Peyer's patch (tissue), 4 donors: ENCODE measurements around the gene TRIM8. TPM values are rescaled to one million over a fixed set of nuclear protein-coding genes. Genes with fewer than 3 reads are reported as not detected.
A peak's percentile ranks its signal among the peaks of the same experiment; 100 is the strongest.

Source experiments
- DNase-seq, 3 donors: peaks; one replicate each; pipeline ENCODE4 v3.0.0-alpha.2; 2017 to 2019
- H3K27ac ChIP-seq, 4 donors: fragments of 200-600 bp; sonication (generic); one replicate each; pipeline ENCODE4 v1.5.1; 2016 to 2019
- H3K27me3 ChIP-seq, 2 donors: fragments of 200-600 bp; sonication (generic); one replicate each; pipeline ENCODE4 v1.5.1; 2019
- H3K36me3 ChIP-seq, 3 donors: fragments of 200-600 bp; sonication (generic); one replicate each; pipeline ENCODE4 v1.5.1; 2016 to 2019
- H3K4me1 ChIP-seq, 4 donors: fragments of 200-600 bp; sonication (generic); one replicate each; pipeline ENCODE4 v1.5.1; 2016 to 2019
- H3K4me3 ChIP-seq, 4 donors: fragments of 200-600 bp; sonication (generic); 1 replicate in 3 of 4; 2 replicates in 1 of 4; pipeline ENCODE4 v1.5.1; 2016 to 2019; ENCODE audit warnings: mild to moderate bottlenecking in 1 of 4
- H3K9me3 ChIP-seq, 4 donors: fragments of 200-600 bp; sonication (generic); one replicate each; pipeline ENCODE4 v1.5.1; 2016 to 2019; ENCODE audit warnings: mild to moderate bottlenecking in 1 of 4
- POLR2A ChIP-seq, 2 donors: fragments of 450-650 bp; IDR thresholded peaks; one replicate each; pipeline ENCODE4 v1.5.1; 2017; ENCODE audit warnings: antibody characterized with exemption in 2 of 2, mild to moderate bottlenecking in 2 of 2, moderate library complexity in 2 of 2
- total RNA-seq, 4 donors: library from RNA; depleted of rRNA; stranded (reverse); fragments of >200 nt; gene quantifications; one replicate each; pipeline ENCODE4 v1.1.0, GENCODE V29; 2016
- TF ChIP-seq, protein P1 (sequence below), 6 experiments: fragments of 450-650 bp in 4 of 6; fragments of 200-600 bp in 2 of 6; sonication (generic) in 1 of 6; IDR thresholded peaks; one replicate each; pipeline ENCODE4 v1.5.1; 2017 to 2019; ENCODE audit warnings: antibody characterized with exemption in 6 of 6, mild to moderate bottlenecking in 3 of 6, moderate library complexity in 1 of 6

TRIM8 gene
- total RNA-seq, 4 donors from 2014 or later = 88.3 to 154 (median 119) TPM

DNA sequence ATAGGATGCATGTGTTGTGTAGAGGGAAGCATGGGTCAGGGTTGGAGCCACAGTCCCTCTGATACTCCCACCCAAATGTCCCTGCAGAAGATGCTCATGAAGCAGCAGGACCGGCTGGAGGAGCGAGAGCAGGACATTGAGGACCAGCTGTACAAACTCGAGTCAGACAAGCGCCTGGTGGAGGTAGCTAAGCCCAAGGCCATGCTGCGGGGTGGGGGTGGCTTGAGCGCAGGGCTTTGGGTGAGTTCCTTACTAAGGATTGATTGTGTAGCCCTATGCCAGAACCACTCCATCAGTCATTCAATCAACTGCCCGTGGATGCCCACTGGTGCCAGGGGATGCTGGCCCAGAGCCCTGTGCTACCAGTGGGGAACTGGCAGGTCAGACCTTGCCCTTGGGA is 10.3 kb downstream of the TRIM8 start:
- Histone ChIP-seq H3K9me3 (no peaks in the 10 kb centered on the region), H3K36me3 (peaks cover 0 to 65% (median 0%) of the 10 kb centered on the region in 3 donors), H3K27ac (no peak overlapping the region), H3K27me3 (no peaks in the 10 kb centered on the region), H3K4me1 (peaks cover 9 to 76% (median 37%) of the 10 kb centered on the region in 4 donors), H3K4me3 (no peak overlapping the region)
- DNase-seq = no peak
- TF ChIP-seq, protein P1, sequence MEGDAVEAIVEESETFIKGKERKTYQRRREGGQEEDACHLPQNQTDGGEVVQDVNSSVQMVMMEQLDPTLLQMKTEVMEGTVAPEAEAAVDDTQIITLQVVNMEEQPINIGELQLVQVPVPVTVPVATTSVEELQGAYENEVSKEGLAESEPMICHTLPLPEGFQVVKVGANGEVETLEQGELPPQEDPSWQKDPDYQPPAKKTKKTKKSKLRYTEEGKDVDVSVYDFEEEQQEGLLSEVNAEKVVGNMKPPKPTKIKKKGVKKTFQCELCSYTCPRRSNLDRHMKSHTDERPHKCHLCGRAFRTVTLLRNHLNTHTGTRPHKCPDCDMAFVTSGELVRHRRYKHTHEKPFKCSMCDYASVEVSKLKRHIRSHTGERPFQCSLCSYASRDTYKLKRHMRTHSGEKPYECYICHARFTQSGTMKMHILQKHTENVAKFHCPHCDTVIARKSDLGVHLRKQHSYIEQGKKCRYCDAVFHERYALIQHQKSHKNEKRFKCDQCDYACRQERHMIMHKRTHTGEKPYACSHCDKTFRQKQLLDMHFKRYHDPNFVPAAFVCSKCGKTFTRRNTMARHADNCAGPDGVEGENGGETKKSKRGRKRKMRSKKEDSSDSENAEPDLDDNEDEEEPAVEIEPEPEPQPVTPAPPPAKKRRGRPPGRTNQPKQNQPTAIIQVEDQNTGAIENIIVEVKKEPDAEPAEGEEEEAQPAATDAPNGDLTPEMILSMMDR (IDR thresholded peaks at IDR 0.05) = no peak
- TF ChIP-seq POLR2A (IDR thresholded peaks at IDR 0.05) = no peak

DNA sequence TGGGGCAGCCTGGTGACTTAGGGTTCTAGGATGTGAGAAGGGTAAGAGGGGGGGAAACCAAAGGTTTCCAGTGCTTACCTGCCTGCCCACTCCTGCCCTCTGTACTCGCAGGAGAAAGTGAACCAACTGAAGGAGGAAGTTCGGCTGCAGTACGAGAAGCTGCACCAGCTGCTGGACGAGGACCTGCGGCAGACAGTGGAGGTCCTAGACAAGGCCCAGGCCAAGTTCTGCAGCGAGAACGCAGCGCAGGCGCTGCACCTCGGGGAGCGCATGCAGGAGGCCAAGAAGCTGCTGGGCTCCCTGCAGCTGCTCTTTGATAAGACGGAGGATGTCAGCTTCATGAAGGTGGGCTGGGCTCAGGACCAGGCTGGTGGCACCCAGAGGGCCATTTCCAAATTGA is 10.7 kb downstream of the TRIM8 start:
- TF ChIP-seq POLR2A (IDR thresholded peaks at IDR 0.05) = no peak
- TF ChIP-seq, protein P1 (IDR thresholded peaks at IDR 0.05) = no peak

DNA sequence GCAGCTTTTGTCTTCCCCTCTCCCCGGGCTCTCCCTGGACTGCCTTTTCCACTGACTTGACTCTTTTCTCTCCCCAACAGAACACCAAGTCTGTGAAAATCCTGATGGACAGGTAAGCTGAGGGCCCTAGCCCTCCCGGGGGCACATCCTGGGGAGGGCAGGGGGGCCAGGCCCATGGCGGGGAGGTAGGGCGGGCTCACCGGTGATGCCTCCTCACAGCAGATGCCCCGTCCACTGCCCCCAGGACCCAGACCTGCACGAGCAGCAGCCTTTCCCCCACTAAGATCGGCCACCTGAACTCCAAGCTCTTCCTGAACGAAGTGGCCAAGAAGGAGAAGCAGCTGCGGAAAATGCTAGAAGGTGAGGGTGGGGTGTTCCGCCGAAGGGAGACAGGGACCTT is 11.7 kb downstream of the TRIM8 start:
- Histone ChIP-seq H3K4me3 (no peak overlapping the region), H3K27me3 (no peaks in the 10 kb centered on the region), H3K4me1 (peaks cover 10 to 73% (median 33%) of the 10 kb centered on the region in 4 donors), H3K27ac (peak overlapping the region in 1 of 4 donors; percentile 25), H3K36me3 (peaks cover 0 to 63% (median 0%) of the 10 kb centered on the region in 3 donors), H3K9me3 (no peaks in the 10 kb centered on the region)
- no peak for TF ChIP-seq POLR2A (IDR thresholded peaks at IDR 0.05)
- TF ChIP-seq, protein P1 (IDR thresholded peaks at IDR 0.05) = no peak
- no peak for DNase-seq

More for the DNA sequence above, 10.7 kb downstream of the TRIM8 start:
- H3K9me3 ChIP-seq = no peaks in the 10 kb centered on the region
- no peak overlapping the region for H3K27ac ChIP-seq
- no peak for DNase-seq
- peaks cover 9 to 73% (median 35%) of the 10 kb centered on the region in 4 donors for H3K4me1 ChIP-seq
- no peaks in the 10 kb centered on the region for H3K27me3 ChIP-seq
- H3K36me3 ChIP-seq = peaks cover 0 to 65% (median 0%) of the 10 kb centered on the region in 3 donors
- H3K4me3 ChIP-seq = no peak overlapping the region

DNA sequence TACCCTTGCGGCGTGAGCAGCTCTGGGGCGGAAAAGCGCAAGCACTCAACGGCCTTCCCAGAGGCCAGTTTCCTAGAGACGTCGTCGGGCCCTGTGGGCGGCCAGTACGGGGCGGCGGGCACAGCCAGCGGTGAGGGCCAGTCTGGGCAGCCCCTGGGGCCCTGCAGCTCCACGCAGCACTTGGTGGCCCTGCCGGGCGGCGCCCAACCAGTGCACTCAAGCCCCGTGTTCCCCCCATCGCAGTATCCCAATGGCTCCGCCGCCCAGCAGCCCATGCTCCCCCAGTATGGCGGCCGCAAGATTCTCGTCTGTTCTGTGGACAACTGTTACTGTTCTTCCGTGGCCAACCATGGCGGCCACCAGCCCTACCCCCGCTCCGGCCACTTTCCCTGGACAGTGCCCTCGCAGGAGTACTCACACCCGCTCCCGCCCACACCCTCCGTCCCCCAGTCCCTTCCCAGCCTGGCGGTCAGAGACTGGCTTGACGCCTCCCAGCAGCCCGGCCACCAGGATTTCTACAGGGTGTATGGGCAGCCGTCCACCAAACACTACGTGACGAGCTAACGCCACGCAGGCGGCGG is 12.6 kb downstream of the TRIM8 start:
- DNase-seq = peak in 1 of 3 donors; percentile 47
- H3K9me3 ChIP-seq = no peaks in the 10 kb centered on the region
- no peak overlapping the region for H3K4me3 ChIP-seq
- H3K4me1 ChIP-seq = peaks cover 9 to 73% (median 30%) of the 10 kb centered on the region in 4 donors
- TF ChIP-seq, protein P1 (IDR thresholded peaks at IDR 0.05) = no peak
- no peak for TF ChIP-seq POLR2A (IDR thresholded peaks at IDR 0.05)
- peaks cover 0 to 57% (median 0%) of the 10 kb centered on the region in 3 donors for H3K36me3 ChIP-seq
- H3K27me3 ChIP-seq = no peaks in the 10 kb centered on the region
- peak overlapping the region in 3 of 4 donors; percentile 50 to 72 (median 50) for H3K27ac ChIP-seq

DNA sequence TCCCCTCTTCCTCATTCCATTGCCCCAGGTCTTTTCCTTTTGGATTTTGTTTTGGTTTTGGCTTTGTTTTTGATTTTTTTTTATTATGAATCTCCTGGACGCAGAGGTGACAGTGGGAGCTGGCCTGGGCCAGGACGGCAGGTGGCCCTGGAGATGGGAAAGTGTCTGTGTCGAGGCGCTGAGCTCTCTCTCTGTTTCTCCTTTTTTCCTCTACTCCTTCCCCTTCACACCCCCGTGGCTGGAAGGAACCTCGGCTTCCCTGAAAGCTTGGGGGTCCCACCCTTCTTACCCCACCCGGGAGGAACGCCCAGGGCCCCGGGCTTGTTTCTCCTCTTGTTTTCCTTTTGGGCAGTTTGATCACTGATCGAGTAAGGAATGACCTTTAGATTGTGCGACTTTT is 13.2 kb downstream of the TRIM8 start:
- no peak overlapping the region for H3K4me3 ChIP-seq
- H3K4me1 ChIP-seq = peaks cover 9 to 67% (median 27%) of the 10 kb centered on the region in 4 donors
- peaks cover 0 to 56% (median 0%) of the 10 kb centered on the region in 3 donors for H3K36me3 ChIP-seq
- no peak for DNase-seq
- H3K27me3 ChIP-seq = no peaks in the 10 kb centered on the region
- H3K9me3 ChIP-seq = no peaks in the 10 kb centered on the region
- H3K27ac ChIP-seq = peak overlapping the region in 3 of 4 donors; percentile 50 to 72 (median 50)
- no peak for TF ChIP-seq POLR2A (IDR thresholded peaks at IDR 0.05)
- TF ChIP-seq, protein P1 (IDR thresholded peaks at IDR 0.05) = no peak
